Body of pancreas (tissue), 4 donors: ENCODE results near the gene KLHDC7B. TPM values are rescaled to one million over a fixed set of nuclear protein-coding genes. Genes with fewer than 3 reads are reported as not detected.

Source experiments
- ATAC-seq: fragments of 150-250 bp; one replicate; pipeline ENCODE4 v1.9.1; 2016
- DNase-seq, 4 donors: peaks; one replicate each; pipeline ENCODE4 v3.0.0-alpha.2; 2019
- H3K27ac ChIP-seq, 4 donors: fragments of 200-600 bp; sonication (generic); 1 replicate in 3 of 4; 2 replicates in 1 of 4; pipeline versions ENCODE4 v1.5.1 to v1.6.1; 2016 to 2019; ENCODE audit warnings: mild to moderate bottlenecking in 1 of 4, mixed read lengths in 1 of 4, moderate library complexity in 1 of 4
- H3K27me3 ChIP-seq, 2 donors: fragments of 200-600 bp; sonication (generic); one replicate each; pipeline ENCODE4 v1.6.0; 2016; ENCODE audit warnings: mild to moderate bottlenecking in 1 of 2
- H3K36me3 ChIP-seq, 2 donors: fragments of 200-600 bp; sonication (generic); replicated peaks in 1 of 2; 2 replicates each; pipeline ENCODE4 v1.5.1; 2016; ENCODE audit warnings: low read depth in 2 of 2; ENCODE audit not compliant: insufficient read depth in 1 of 2
- H3K4me1 ChIP-seq: fragments of 200-600 bp; sonication (generic); one replicate; pipeline ENCODE4 v1.6.0; 2016
- H3K4me3 ChIP-seq, 2 donors: fragments of 200-600 bp; sonication (generic); 1 replicate in 1 of 2; 2 replicates in 1 of 2; pipeline ENCODE4 v1.5.1; 2016 to 2019
- H3K9me3 ChIP-seq, 3 donors: fragments of 200-600 bp; sonication (generic); 1 replicate in 2 of 3; 2 replicates in 1 of 3; pipeline ENCODE4 v1.5.1; 2016
- POLR2A ChIP-seq, 3 donors: fragments of 450-650 bp; IDR thresholded peaks; one replicate each; pipeline ENCODE4 v1.6.1; 2016; ENCODE audit warnings: antibody characterized with exemption in 3 of 3, mild to moderate bottlenecking in 2 of 3
- WGBS, 2 donors: methylation state at CpG; one replicate each; pipeline ENCODE4 v1.1.5; 2017; 5-methylcytosine and 5-hydroxymethylcytosine counted together
- intact Hi-C: fragments of 100-400 bp; cut with DNase I; formaldehyde crosslinking; loops from one replicate; pipeline ENCODE4 v1.15.1; 2023
- total RNA-seq, 2 donors: library from RNA; depleted of rRNA; stranded (reverse); fragments of >200 nt; gene quantifications; one replicate each; pipeline ENCODE4 v1.1.0, GENCODE V29; 2016
- TF ChIP-seq, protein P1 (sequence below), 7 experiments: fragments of 450-650 bp in 4 of 7; fragments of 200-600 bp in 3 of 7; sonication (generic) in 3 of 7; IDR thresholded peaks; one replicate each; pipeline ENCODE4 v1.5.1; 2016 to 2019; ENCODE audit warnings: antibody characterized with exemption in 7 of 7

Gene KLHDC7B
- total RNA-seq, 2 donors from 2014 or later: not detected

DNA sequence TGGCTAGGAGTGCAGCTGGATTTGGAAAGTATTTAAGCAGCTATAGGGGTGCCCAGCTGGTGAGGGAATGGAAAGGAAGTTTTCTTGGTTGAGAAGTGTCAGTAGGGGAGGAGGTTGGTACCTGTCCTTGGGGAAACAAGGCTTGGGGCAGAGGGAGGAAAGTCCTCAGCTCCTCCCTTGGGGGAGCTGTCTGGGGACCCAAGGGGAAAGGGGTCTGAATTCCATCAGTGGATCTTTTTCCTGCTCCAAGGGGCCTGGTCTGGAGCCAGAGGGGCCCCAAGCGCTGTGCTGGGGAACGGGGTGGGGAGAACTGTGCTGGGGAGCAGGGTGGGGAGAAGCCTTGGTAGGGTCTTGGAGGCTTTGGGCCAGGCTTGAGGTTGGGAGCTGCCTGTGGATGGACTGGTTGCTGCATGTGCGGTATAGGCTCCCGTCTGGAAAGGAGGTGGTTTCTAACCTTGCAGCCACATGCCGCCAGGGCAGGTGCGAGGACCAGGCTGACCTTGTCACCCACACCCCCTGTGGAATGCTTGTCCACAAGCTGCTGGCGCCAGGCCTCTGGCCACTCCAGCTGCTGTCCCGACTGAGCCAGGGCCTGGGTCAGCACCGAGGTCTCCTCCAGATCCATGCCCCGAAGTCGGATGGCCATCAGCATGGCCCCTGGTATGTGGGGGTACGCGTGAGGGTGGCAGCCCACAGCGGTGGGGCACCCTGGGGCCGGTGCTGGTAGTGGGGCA, 16.9 kb upstream of the KLHDC7B start:
- intact Hi-C loops: no loop called here
- peaks cover 68% of the 10 kb centered on the region for H3K4me1 ChIP-seq

DNA sequence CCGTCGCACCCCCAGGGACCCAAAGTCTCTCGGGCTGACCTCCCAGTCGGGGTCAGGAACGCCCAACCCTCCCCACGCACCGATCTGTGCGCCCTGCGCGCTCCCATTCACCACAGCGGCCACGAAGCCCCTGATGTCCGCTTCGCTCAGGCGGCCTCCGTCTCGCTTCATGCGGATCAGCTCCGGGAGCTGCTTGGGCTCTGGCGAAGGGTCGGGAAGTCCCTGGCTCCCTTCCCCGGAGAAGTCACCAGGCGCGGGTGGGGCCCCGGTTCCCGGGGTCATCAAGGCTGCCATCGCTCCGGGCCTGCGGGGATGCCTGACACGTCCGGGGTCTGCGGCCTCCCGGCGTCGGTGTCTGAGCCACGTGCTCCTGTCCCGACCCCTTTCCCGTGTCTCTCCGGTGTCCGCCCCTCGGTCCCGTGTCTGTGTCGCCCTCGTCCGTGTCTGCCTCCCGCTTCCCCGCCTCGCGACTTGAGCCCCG, 16.2 kb upstream of the KLHDC7B start:
- ATAC-seq (no peak), DNase-seq (no peak)
- Histone ChIP-seq H3K27ac (peak overlapping the region; percentile 70 to 90 (median 82)), H3K36me3 (no peaks in the 10 kb centered on the region), H3K4me3 (no peak overlapping the region), H3K4me1 (peaks cover 61% of the 10 kb centered on the region), H3K9me3 (no peaks in the 10 kb centered on the region), H3K27me3 (peaks cover 0 to 21% of the 10 kb centered on the region in 2 donors)
- 18 to 60% methylated on average over 2 to 50 of the region's 50 CpGs for WGBS, 2 donors
- TF ChIP-seq, protein P1, sequence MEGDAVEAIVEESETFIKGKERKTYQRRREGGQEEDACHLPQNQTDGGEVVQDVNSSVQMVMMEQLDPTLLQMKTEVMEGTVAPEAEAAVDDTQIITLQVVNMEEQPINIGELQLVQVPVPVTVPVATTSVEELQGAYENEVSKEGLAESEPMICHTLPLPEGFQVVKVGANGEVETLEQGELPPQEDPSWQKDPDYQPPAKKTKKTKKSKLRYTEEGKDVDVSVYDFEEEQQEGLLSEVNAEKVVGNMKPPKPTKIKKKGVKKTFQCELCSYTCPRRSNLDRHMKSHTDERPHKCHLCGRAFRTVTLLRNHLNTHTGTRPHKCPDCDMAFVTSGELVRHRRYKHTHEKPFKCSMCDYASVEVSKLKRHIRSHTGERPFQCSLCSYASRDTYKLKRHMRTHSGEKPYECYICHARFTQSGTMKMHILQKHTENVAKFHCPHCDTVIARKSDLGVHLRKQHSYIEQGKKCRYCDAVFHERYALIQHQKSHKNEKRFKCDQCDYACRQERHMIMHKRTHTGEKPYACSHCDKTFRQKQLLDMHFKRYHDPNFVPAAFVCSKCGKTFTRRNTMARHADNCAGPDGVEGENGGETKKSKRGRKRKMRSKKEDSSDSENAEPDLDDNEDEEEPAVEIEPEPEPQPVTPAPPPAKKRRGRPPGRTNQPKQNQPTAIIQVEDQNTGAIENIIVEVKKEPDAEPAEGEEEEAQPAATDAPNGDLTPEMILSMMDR (IDR thresholded peaks at IDR 0.05): no peak
- peak in 1 of 3 donors; percentile 18 for TF ChIP-seq POLR2A (IDR thresholded peaks at IDR 0.05)
- intact Hi-C loops: no loop called here

More for the DNA sequence above, 16.9 kb upstream of the KLHDC7B start:
- Histone ChIP-seq H3K36me3 (no peaks in the 10 kb centered on the region), H3K27me3 (peaks cover 0 to 21% of the 10 kb centered on the region in 2 donors), H3K27ac (peak overlapping the region in 2 of 4 donors; percentile 85 to 90), H3K4me3 (no peak overlapping the region), H3K9me3 (no peaks in the 10 kb centered on the region)
- ATAC-seq: no peak
- no peak for DNase-seq
- WGBS, 2 donors: 54 to 70% methylated on average over 8 to 14 of the region's 15 CpGs
- TF ChIP-seq, protein P1 (IDR thresholded peaks at IDR 0.05): no peak
- no peak for TF ChIP-seq POLR2A (IDR thresholded peaks at IDR 0.05)

GRCh38 chr22:50529897-50530579, 15.7 kb upstream of the KLHDC7B start, which contains the start of gene TYMP:
TSS of gene TYMP (minus strand) at chr22:50530012. CDS start at chr22:50529709, 303 bp downstream.
- 3% methylated on average over 74 of the region's 92 CpGs; no CpG with 5 or more reads in 1 of the 2 donors for WGBS, 2 donors
- Histone ChIP-seq H3K36me3 (no peaks in the 10 kb centered on the region), H3K27me3 (peaks cover 0 to 21% of the 10 kb centered on the region in 2 donors), H3K4me3 (no peak within 1 kb of the TSS), H3K27ac (peak within 1 kb of the TSS; percentile 70 to 90 (median 82)), H3K9me3 (no peaks in the 10 kb centered on the region), H3K4me1 (peaks cover 56% of the 10 kb centered on the region)
- TF ChIP-seq, protein P1 (IDR thresholded peaks at IDR 0.05): no peak
- TF ChIP-seq POLR2A (IDR thresholded peaks at IDR 0.05): peak; percentile 16 to 43 (median 31)
- intact Hi-C loops: no loop called here
- DNase-seq (peak; percentile 63 to 80 (median 72)), ATAC-seq (peak; percentile 17)

DNA sequence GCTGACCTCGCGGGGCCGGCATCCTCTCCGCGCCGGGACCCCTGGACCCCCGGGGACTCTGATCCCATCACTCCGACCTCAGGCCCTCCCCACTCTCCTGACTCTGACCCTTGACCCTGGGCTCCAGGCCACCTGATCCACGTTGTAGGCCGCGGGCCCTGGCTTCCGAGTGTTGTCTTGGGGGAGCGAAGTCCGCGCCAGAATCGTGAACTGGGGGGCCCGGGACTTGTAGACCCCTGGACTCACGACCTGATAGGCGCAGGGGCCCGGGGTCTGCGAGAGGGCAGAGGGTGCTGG, 15.2 kb upstream of the KLHDC7B start:
- TF ChIP-seq, protein P1 (IDR thresholded peaks at IDR 0.05): no peak
- TF ChIP-seq POLR2A (IDR thresholded peaks at IDR 0.05): peak in 1 of 3 donors; percentile 19
- H3K27ac ChIP-seq: peak overlapping the region; percentile 70 to 90 (median 82)
- peaks cover 0 to 21% of the 10 kb centered on the region in 2 donors for H3K27me3 ChIP-seq
- intact Hi-C loops: no loop called here
- WGBS, 2 donors: 4% methylated on average over 21 of the region's 21 CpGs; no CpG with 5 or more reads in 1 of the 2 donors
- H3K4me3 ChIP-seq: no peak overlapping the region
- no peaks in the 10 kb centered on the region for H3K36me3 ChIP-seq
- peaks cover 54% of the 10 kb centered on the region for H3K4me1 ChIP-seq
- DNase-seq: peak in 1 of 4 donors; percentile 43
- no peaks in the 10 kb centered on the region for H3K9me3 ChIP-seq
- ATAC-seq: no peak
